ENCODE measurements around the gene GJB1.

GJB1 gene

GRCh38 chrX:71183341-71183740 lies 39.7 kb upstream of the GJB1 start:
- H3K27ac ChIP-seq (ENCODE audit: low read length) = no peak overlapping the region

GRCh38 chrX:71184092-71184491 lies 38.9 kb upstream of the GJB1 start:
- no peak for DNase-seq (ENCODE audit: low read depth, low spot score)
- H3K9me3 ChIP-seq (ENCODE audit: control insufficient read depth, insufficient read depth, low read length) = no peaks in the 10 kb centered on the region
- no peak overlapping the region for H3K27ac ChIP-seq (ENCODE audit: low read length)
- no peaks in the 10 kb centered on the region for H3K36me3 ChIP-seq (ENCODE audit: control insufficient read depth, insufficient read depth, low read length)
- no peaks in the 10 kb centered on the region for H3K27me3 ChIP-seq (ENCODE audit: control insufficient read depth, insufficient read depth, low read length)
- no peaks in the 10 kb centered on the region; the same call in 1 of the 2 replicates for H3K4me1 ChIP-seq (ENCODE audit: control insufficient read depth, insufficient read depth, low read length)
- no CpG with 5 or more reads among the region's 5 CpGs for WGBS (ENCODE audit: insufficient coverage, insufficient read length)
- no peak overlapping the region for H3K4me3 ChIP-seq (ENCODE audit: low read length)

More at GRCh38 chrX:71183341-71183740, 39.7 kb upstream of the GJB1 start:
- Histone ChIP-seq H3K4me3 (ENCODE audit: low read length) (no peak overlapping the region), H3K36me3 (ENCODE audit: control insufficient read depth, insufficient read depth, low read length) (no peaks in the 10 kb centered on the region), H3K9me3 (ENCODE audit: control insufficient read depth, insufficient read depth, low read length) (no peaks in the 10 kb centered on the region), H3K27me3 (ENCODE audit: control insufficient read depth, insufficient read depth, low read length) (no peaks in the 10 kb centered on the region), H3K4me1 (ENCODE audit: control insufficient read depth, insufficient read depth, low read length) (no peaks in the 10 kb centered on the region; the same call in 1 of the 2 replicates)
- no CpG with 5 or more reads among the region's 6 CpGs for WGBS (ENCODE audit: insufficient coverage, insufficient read length)
- DNase-seq (ENCODE audit: low read depth, low spot score) = no peak

- no peak for DNase-seq (ENCODE audit: low read depth, low spot score)
- Histone ChIP-seq H3K27ac (ENCODE audit: low read length) (no peak overlapping the region), H3K36me3 (ENCODE audit: control insufficient read depth, insufficient read depth, low read length) (no peaks in the 10 kb centered on the region), H3K27me3 (ENCODE audit: control insufficient read depth, insufficient read depth, low read length) (no peaks in the 10 kb centered on the region), H3K9me3 (ENCODE audit: control insufficient read depth, insufficient read depth, low read length) (no peaks in the 10 kb centered on the region), H3K4me3 (ENCODE audit: low read length) (no peak overlapping the region), H3K4me1 (ENCODE audit: control insufficient read depth, insufficient read depth, low read length) (no peaks in the 10 kb centered on the region; the same call in 1 of the 2 replicates)
- no CpG with 5 or more reads among the region's 4 CpGs for WGBS (ENCODE audit: insufficient coverage, insufficient read length)
Measured at GRCh38 chrX:71184803-71185495, 38.1 kb upstream of the GJB1 start.

GRCh38 chrX:71191248-71191647 lies 31.8 kb upstream of the GJB1 start:
- Histone ChIP-seq H3K4me1 (ENCODE audit: control insufficient read depth, insufficient read depth, low read length) (no peaks in the 10 kb centered on the region), H3K27me3 (ENCODE audit: control insufficient read depth, insufficient read depth, low read length) (no peaks in the 10 kb centered on the region), H3K36me3 (ENCODE audit: control insufficient read depth, insufficient read depth, low read length) (no peaks in the 10 kb centered on the region), H3K9me3 (ENCODE audit: control insufficient read depth, insufficient read depth, low read length) (no peaks in the 10 kb centered on the region), H3K4me3 (ENCODE audit: low read length) (no peak overlapping the region), H3K27ac (ENCODE audit: low read length) (no peak overlapping the region)
- DNase-seq (ENCODE audit: low read depth, low spot score) = no peak

- Histone ChIP-seq H3K9me3 (ENCODE audit: control insufficient read depth, insufficient read depth, low read length) (no peaks in the 10 kb centered on the region), H3K27me3 (ENCODE audit: control insufficient read depth, insufficient read depth, low read length) (no peaks in the 10 kb centered on the region), H3K4me3 (ENCODE audit: low read length) (no peak overlapping the region), H3K36me3 (ENCODE audit: control insufficient read depth, insufficient read depth, low read length) (no peaks in the 10 kb centered on the region), H3K4me1 (ENCODE audit: control insufficient read depth, insufficient read depth, low read length) (no peaks in the 10 kb centered on the region), H3K27ac (ENCODE audit: low read length) (no peak overlapping the region)
- no peak for DNase-seq (ENCODE audit: low read depth, low spot score)
- WGBS (ENCODE audit: insufficient coverage, insufficient read length) = no CpG with 5 or more reads among the region's 4 CpGs
Measured at GRCh38 chrX:71195964-71196649, 26.9 kb upstream of the GJB1 start.

- no peak overlapping the region for H3K27ac ChIP-seq (ENCODE audit: low read length)
- H3K27me3 ChIP-seq (ENCODE audit: control insufficient read depth, insufficient read depth, low read length) = no peaks in the 10 kb centered on the region
- H3K4me3 ChIP-seq (ENCODE audit: low read length) = no peak overlapping the region
- H3K4me1 ChIP-seq (ENCODE audit: control insufficient read depth, insufficient read depth, low read length) = no peaks in the 10 kb centered on the region
- WGBS (ENCODE audit: insufficient coverage, insufficient read length) = no CpG with 5 or more reads among the region's 3 CpGs
- no peak for DNase-seq (ENCODE audit: low read depth, low spot score)
- no peaks in the 10 kb centered on the region for H3K36me3 ChIP-seq (ENCODE audit: control insufficient read depth, insufficient read depth, low read length)
- no peaks in the 10 kb centered on the region for H3K9me3 ChIP-seq (ENCODE audit: control insufficient read depth, insufficient read depth, low read length)
Measured at GRCh38 chrX:71198066-71198465, 25.0 kb upstream of the GJB1 start.

GRCh38 chrX:71199252-71200008 lies 23.6 kb upstream of the GJB1 start:
- Histone ChIP-seq H3K27me3 (ENCODE audit: control insufficient read depth, insufficient read depth, low read length) (no peaks in the 10 kb centered on the region), H3K36me3 (ENCODE audit: control insufficient read depth, insufficient read depth, low read length) (no peaks in the 10 kb centered on the region), H3K4me3 (ENCODE audit: low read length) (no peak overlapping the region), H3K9me3 (ENCODE audit: control insufficient read depth, insufficient read depth, low read length) (no peaks in the 10 kb centered on the region), H3K4me1 (ENCODE audit: control insufficient read depth, insufficient read depth, low read length) (no peaks in the 10 kb centered on the region), H3K27ac (ENCODE audit: low read length) (no peak overlapping the region)
- WGBS (ENCODE audit: insufficient coverage, insufficient read length) = 100% methylated on average over 1 of the region's 7 CpGs
- no peak for DNase-seq (ENCODE audit: low read depth, low spot score)

- no peak for DNase-seq (ENCODE audit: low read depth, low spot score)
- WGBS (ENCODE audit: insufficient coverage, insufficient read length) = no CpG with 5 or more reads among the region's 3 CpGs
- no peaks in the 10 kb centered on the region for H3K4me1 ChIP-seq (ENCODE audit: control insufficient read depth, insufficient read depth, low read length)
- H3K36me3 ChIP-seq (ENCODE audit: control insufficient read depth, insufficient read depth, low read length) = no peaks in the 10 kb centered on the region
- no peak overlapping the region for H3K4me3 ChIP-seq (ENCODE audit: low read length)
- no peaks in the 10 kb centered on the region for H3K9me3 ChIP-seq (ENCODE audit: control insufficient read depth, insufficient read depth, low read length)
- H3K27ac ChIP-seq (ENCODE audit: low read length) = no peak overlapping the region
- H3K27me3 ChIP-seq (ENCODE audit: control insufficient read depth, insufficient read depth, low read length) = no peaks in the 10 kb centered on the region
Measured at GRCh38 chrX:71210816-71211215, 12.2 kb upstream of the GJB1 start.

- H3K9me3 ChIP-seq (ENCODE audit: control insufficient read depth, insufficient read depth, low read length) = no peaks in the 10 kb centered on the region
- no peak overlapping the region for H3K4me3 ChIP-seq (ENCODE audit: low read length)
- H3K36me3 ChIP-seq (ENCODE audit: control insufficient read depth, insufficient read depth, low read length) = no peaks in the 10 kb centered on the region
- no peak for DNase-seq (ENCODE audit: low read depth, low spot score)
- H3K4me1 ChIP-seq (ENCODE audit: control insufficient read depth, insufficient read depth, low read length) = no peaks in the 10 kb centered on the region
- no peak overlapping the region for H3K27ac ChIP-seq (ENCODE audit: low read length)
- no CpG with 5 or more reads among the region's 5 CpGs for WGBS (ENCODE audit: insufficient coverage, insufficient read length)
- no peaks in the 10 kb centered on the region for H3K27me3 ChIP-seq (ENCODE audit: control insufficient read depth, insufficient read depth, low read length)
Measured at GRCh38 chrX:71212536-71212935, 10.5 kb upstream of the GJB1 start.

GRCh38 chrX:71214152-71214551 lies 8.9 kb upstream of the GJB1 start:
- no CpG with 5 or more reads among the region's 1 CpG for WGBS (ENCODE audit: insufficient coverage, insufficient read length)
- no peak for DNase-seq (ENCODE audit: low read depth, low spot score)
- Histone ChIP-seq H3K4me1 (ENCODE audit: control insufficient read depth, insufficient read depth, low read length) (no peaks in the 10 kb centered on the region), H3K4me3 (ENCODE audit: low read length) (no peak overlapping the region), H3K27ac (ENCODE audit: low read length) (no peak overlapping the region), H3K27me3 (ENCODE audit: control insufficient read depth, insufficient read depth, low read length) (no peaks in the 10 kb centered on the region), H3K9me3 (ENCODE audit: control insufficient read depth, insufficient read depth, low read length) (no peaks in the 10 kb centered on the region), H3K36me3 (ENCODE audit: control insufficient read depth, insufficient read depth, low read length) (no peaks in the 10 kb centered on the region)
